PC-9 (cell line): ENCODE data around the gene IVNS1ABP. TPM values are rescaled to one million over a fixed set of nuclear protein-coding genes. Genes with fewer than 3 reads are reported as not detected.
"Not testable (repeated sequence)": the region's sequence is repeated elsewhere in the genome, so short reads cannot be mapped to it uniquely, and the experiment has no call there.

ENCODE experiments used
- BruUV-seq: library from RNA; stranded (reverse); fragments of 400-500 nt; replicated peaks from 2 replicates; lab custom pipeline; 2021; lab: Mats Ljungman, UMichigan
- CTCF ChIA-PET: fragments of 300-600 bp; sonication (Branson Sonifier 250); formaldehyde crosslinking; loops from one replicate; lab custom pipeline; 2022; ENCODE audit warnings: antibody characterized with exemption; lab: Charles Lee
- POLR2A ChIA-PET: fragments of 300-600 bp; sonication (Branson Sonifier 250); formaldehyde crosslinking; loops from one replicate; lab custom pipeline; 2022; ENCODE audit warnings: antibody characterized with exemption; ENCODE audit not compliant: unreplicated experiment; lab: Charles Lee
- DNase-seq, 2 experiments: peaks; one replicate each; pipeline versions ENCODE4 v3.0.0 to v3.0.0-alpha.2; 2015 to 2022; ENCODE audit warnings: mixed read lengths in 1 of 2
- H2AFZ ChIP-seq: fragments of 200-600 bp; sonication (generic); 2 replicates; pipeline ENCODE4 v1.8.1; 2017; ENCODE audit warnings: antibody characterized with exemption
- H3F3A ChIP-seq: fragments of 200-600 bp; sonication (generic); 2 replicates; pipeline ENCODE4 v1.8.1; 2017; ENCODE audit warnings: antibody characterized with exemption, mild to moderate bottlenecking, low read depth; ENCODE audit not compliant: insufficient read depth
- H3K27ac ChIP-seq: fragments of 200-600 bp; sonication (generic); 2 replicates; pipeline ENCODE4 v1.6.1; 2016; ENCODE audit warnings: mixed run types
- H3K27me3 ChIP-seq: fragments of 200-600 bp; sonication (generic); 2 replicates; pipeline ENCODE4 v1.6.1; 2016; ENCODE audit warnings: low read depth, mixed run types; ENCODE audit not compliant: insufficient read depth
- H3K36me3 ChIP-seq: fragments of 200-600 bp; sonication (generic); 2 replicates; pipeline ENCODE4 v1.6.1; 2016; ENCODE audit warnings: low read depth, mixed run types
- H3K4me1 ChIP-seq: fragments of 200-600 bp; sonication (generic); replicated peaks from 2 replicates; pipeline ENCODE4 v1.6.1; 2016; ENCODE audit warnings: mixed run types; ENCODE audit not compliant: insufficient read depth
- H3K4me2 ChIP-seq: fragments of 200-600 bp; sonication (generic); 2 replicates; pipeline ENCODE4 v1.6.1; 2017; ENCODE audit warnings: mixed run types
- H3K4me3 ChIP-seq: fragments of 200-600 bp; sonication (generic); 2 replicates; pipeline ENCODE4 v1.6.1; 2016; ENCODE audit warnings: mixed run types
- H3K79me2 ChIP-seq: fragments of 200-600 bp; sonication (generic); 2 replicates; pipeline ENCODE4 v1.6.1; 2017; ENCODE audit warnings: low read depth, mixed run types
- H3K9me2 ChIP-seq: fragments of 200-600 bp; sonication (generic); 2 replicates; pipeline ENCODE4 v1.8.1; 2017; ENCODE audit warnings: mild to moderate bottlenecking; ENCODE audit not compliant: insufficient read depth
- H3K9me3 ChIP-seq: fragments of 200-600 bp; sonication (generic); 2 replicates; pipeline ENCODE4 v1.8.1; 2016; ENCODE audit warnings: low read depth; ENCODE audit not compliant: insufficient read depth
- H4K20me1 ChIP-seq: fragments of 200-600 bp; sonication (generic); 2 replicates; pipeline ENCODE4 v1.8.1; 2017; ENCODE audit not compliant: insufficient read depth
- EZH2 ChIP-seq: fragments of 200-600 bp; sonication (generic); IDR thresholded peaks from 2 replicates; pipeline ENCODE4 v1.8.0; 2017; ENCODE audit warnings: antibody characterized with exemption, low read depth
- intact Hi-C: fragments of 100-400 bp; cut with micrococcal nuclease; formaldehyde crosslinking; loops from one replicate; pipeline ENCODE4 v1.10.0; 2022; ENCODE audit not compliant: unreplicated experiment
- total RNA-seq: library from RNA; stranded (reverse); gene quantifications from 2 replicates; pipeline ENCODE4 v1.2.3, GENCODE V29; 2021
- TF ChIP-seq, protein P1 (sequence below): fragments of 200-600 bp; sonication (generic); conservative IDR thresholded peaks from 2 replicates; pipeline ENCODE4 v1.6.1; 2017; ENCODE audit warnings: mixed run types, antibody characterized with exemption, mild to moderate bottlenecking, moderate library complexity

IVNS1ABP gene
- total RNA-seq, 1 experiment from 2014 or later, result 38.8 TPM

DNA sequence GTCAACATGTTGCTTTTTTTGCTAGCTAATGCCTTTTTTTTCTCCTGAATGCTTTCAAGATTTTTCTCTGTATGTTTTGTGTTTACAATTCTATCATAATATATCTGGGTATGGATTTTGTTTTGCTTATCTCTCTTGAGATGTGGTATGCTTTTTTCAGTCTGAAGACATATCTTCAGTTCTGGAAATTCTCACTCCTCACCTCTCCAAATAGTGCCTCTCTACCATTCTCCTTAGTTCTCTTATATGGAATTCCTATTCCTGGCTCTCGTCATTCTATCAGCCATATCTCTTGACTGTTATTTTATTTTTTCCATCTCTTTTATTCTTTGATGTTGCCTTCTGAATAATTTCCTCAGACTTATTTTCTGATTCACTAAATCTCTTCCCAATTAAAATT is 58.4 kb downstream of the IVNS1ABP start:
- Histone ChIP-seq H3K27ac (no peak overlapping the region), H3K27me3 (no peaks in the 10 kb centered on the region), H3F3A (no peaks in the 10 kb centered on the region), H4K20me1 (no peaks in the 10 kb centered on the region), H3K4me2 (no peak overlapping the region), H3K36me3 (no peaks in the 10 kb centered on the region), H3K4me3 (no peak overlapping the region), H3K9me3 (no peaks in the 10 kb centered on the region), H3K9me2 (no peaks in the 10 kb centered on the region), H2AFZ (no peak overlapping the region), H3K4me1 (no peaks in the 10 kb centered on the region), H3K79me2 (no peaks in the 10 kb centered on the region)
- no peak for DNase-seq
- intact Hi-C loops, result no loop called here
- BruUV-seq, result no TSS peak
- no peak for TF ChIP-seq EZH2
- TF ChIP-seq, protein P1, sequence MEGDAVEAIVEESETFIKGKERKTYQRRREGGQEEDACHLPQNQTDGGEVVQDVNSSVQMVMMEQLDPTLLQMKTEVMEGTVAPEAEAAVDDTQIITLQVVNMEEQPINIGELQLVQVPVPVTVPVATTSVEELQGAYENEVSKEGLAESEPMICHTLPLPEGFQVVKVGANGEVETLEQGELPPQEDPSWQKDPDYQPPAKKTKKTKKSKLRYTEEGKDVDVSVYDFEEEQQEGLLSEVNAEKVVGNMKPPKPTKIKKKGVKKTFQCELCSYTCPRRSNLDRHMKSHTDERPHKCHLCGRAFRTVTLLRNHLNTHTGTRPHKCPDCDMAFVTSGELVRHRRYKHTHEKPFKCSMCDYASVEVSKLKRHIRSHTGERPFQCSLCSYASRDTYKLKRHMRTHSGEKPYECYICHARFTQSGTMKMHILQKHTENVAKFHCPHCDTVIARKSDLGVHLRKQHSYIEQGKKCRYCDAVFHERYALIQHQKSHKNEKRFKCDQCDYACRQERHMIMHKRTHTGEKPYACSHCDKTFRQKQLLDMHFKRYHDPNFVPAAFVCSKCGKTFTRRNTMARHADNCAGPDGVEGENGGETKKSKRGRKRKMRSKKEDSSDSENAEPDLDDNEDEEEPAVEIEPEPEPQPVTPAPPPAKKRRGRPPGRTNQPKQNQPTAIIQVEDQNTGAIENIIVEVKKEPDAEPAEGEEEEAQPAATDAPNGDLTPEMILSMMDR, result no peak
- POLR2A ChIA-PET, result no interaction called here
- CTCF ChIA-PET, result no interaction called here

DNA sequence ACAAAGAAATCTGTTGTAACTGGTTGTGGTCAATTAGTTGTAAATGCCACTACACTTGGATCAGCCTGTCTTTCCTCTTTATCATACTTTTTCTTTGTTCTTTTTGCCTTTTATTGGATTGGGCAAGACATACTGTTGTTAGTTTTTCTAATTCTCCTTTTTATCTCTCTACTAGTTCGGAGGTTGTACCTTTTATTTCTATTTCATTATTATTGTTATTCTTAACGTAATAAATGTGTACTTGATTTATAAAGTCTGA is 59.2 kb downstream of the IVNS1ABP start:
- BruUV-seq, result no TSS peak
- H3K4me1 ChIP-seq, result no peaks in the 10 kb centered on the region
- no peaks in the 10 kb centered on the region for H3K36me3 ChIP-seq
- H3K4me2 ChIP-seq, result no peak overlapping the region
- no peak overlapping the region for H3K4me3 ChIP-seq
- H3K27ac ChIP-seq, result no peak overlapping the region
- DNase-seq, result no peak
- no peaks in the 10 kb centered on the region for H3K9me2 ChIP-seq
- no peaks in the 10 kb centered on the region for H3F3A ChIP-seq
- ChIA-PET CTCF (no interaction called here), POLR2A (no interaction called here)
- no peaks in the 10 kb centered on the region for H3K27me3 ChIP-seq
- TF ChIP-seq EZH2, result no peak
- TF ChIP-seq, protein P1, result no peak
- no peaks in the 10 kb centered on the region for H4K20me1 ChIP-seq
- intact Hi-C loops, result no loop called here
- no peaks in the 10 kb centered on the region for H3K9me3 ChIP-seq
- H2AFZ ChIP-seq, result no peak overlapping the region
- H3K79me2 ChIP-seq, result no peaks in the 10 kb centered on the region

DNA sequence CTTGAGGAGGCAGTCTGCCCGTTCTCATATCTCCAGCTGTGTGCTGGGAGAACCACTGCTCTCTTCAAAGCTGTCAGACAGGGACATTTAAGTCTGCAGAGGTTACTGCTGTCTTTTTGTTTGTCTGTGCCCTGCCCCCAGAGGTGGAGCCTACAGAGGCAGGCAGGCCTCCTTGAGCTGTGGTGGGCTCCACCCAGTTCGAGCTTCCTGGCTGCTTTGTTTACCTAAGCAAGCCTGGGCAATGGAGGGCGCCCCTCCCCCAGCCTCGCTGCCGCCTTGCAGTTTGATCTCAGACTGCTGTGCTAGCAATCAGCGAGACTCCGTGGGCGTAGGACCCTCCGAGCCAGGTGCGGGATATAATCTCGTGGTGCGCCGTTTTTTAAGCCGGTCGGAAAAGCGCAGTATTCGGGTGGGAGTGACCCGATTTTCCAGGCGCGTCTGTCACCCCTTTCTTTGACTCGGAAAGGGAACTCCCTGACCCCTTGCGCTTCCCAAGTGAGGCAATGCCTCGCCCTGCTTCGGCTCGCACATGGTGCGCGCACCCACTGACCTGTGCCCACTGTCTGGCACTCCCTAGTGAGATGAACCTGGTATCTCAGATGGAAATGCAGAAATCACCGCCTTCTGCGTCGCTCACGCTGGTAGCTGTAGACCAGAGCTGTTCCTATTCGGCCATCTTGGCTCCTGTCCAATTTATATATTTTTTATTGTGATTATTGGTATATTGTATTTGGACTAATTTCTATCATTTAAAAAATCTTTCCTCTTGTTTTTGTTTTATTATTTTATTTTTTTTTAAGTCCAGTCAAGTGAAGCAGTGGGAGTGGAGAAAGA is 59.7 kb downstream of the IVNS1ABP start:
- CTCF ChIA-PET, H3K4me1 ChIP-seq: not testable (repeated sequence)

DNA sequence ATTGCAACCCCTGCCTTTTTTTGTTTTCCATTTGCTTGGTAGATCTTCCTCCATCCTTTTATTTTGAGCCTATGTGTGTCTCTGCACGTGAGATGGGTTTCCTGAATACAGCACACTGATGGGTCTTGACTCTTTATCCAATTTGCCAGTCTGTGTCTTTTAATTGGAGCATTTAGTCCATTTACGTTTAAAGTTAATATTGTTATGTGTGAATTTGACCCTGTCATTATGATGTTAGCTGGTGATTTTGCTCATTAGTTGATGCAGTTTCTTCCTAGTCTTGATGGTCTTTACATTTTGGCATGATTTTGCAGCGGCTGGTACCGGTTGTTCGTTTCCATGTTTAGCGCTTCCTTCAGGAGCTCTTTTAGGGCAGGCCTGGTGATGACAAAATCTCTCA is 61.4 kb downstream of the IVNS1ABP start:
- H2AFZ ChIP-seq, CTCF ChIA-PET, H3K79me2 ChIP-seq, H3K27ac ChIP-seq, H3F3A ChIP-seq, H3K9me2 ChIP-seq, DNase-seq, H3K4me3 ChIP-seq, POLR2A ChIA-PET, H3K4me2 ChIP-seq, H4K20me1 ChIP-seq, H3K4me1 ChIP-seq, H3K27me3 ChIP-seq, BruUV-seq, intact Hi-C loops, H3K9me3 ChIP-seq, H3K36me3 ChIP-seq: not testable (repeated sequence)

More for the DNA sequence above, 59.7 kb downstream of the IVNS1ABP start:
- H3K9me2 ChIP-seq, H3K27me3 ChIP-seq, H3K27ac ChIP-seq, DNase-seq, H3K9me3 ChIP-seq, H3K79me2 ChIP-seq, intact Hi-C loops, BruUV-seq, H2AFZ ChIP-seq, H3K4me2 ChIP-seq, POLR2A ChIA-PET, H4K20me1 ChIP-seq, H3K4me3 ChIP-seq, H3F3A ChIP-seq, H3K36me3 ChIP-seq: not testable (repeated sequence)

DNA sequence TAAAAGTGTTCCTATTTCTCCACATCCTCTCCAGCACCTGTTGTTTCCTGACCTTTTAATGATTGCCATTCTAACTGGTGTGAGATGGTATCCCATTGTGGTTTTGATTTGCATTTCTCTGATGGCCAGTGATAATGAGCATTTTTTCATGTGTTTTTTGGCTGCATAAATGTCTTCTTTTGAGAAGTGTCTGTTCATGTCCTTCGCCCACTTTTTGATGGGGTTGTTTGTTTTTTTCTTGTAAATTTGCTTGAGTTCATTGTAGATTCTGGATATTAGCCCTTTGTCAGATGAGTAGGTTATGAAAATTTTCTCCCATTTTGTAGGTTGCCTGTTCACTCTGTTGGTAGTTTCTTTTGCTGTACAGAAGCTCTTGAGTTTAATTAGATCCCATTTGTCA is 64.6 kb downstream of the IVNS1ABP start:
- H3K79me2 ChIP-seq, BruUV-seq, H3K9me3 ChIP-seq, H4K20me1 ChIP-seq, intact Hi-C loops, DNase-seq, CTCF ChIA-PET, H3F3A ChIP-seq, H3K9me2 ChIP-seq, H3K36me3 ChIP-seq, H2AFZ ChIP-seq, H3K4me2 ChIP-seq, H3K27ac ChIP-seq, H3K4me1 ChIP-seq, H3K4me3 ChIP-seq, POLR2A ChIA-PET, H3K27me3 ChIP-seq: not testable (repeated sequence)

DNA sequence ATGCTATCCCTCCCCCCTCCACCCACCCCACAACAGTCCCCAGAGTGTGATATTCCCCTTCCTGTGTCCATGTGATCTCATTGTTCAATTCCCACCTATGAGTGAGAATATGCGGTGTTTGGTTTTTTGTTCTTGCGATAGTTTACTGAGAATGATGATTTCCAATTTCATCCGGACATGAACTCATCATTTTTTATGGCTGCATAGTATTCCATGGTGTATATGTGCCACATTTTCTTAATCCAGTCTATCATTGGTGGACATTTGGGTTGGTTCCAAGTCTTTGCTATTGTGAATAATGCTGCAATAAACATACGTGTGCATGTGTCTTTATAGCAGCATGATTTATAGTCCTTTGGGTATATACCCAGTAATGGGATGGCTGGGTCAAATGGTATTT is 65.1 kb downstream of the IVNS1ABP start:
- intact Hi-C loops, H4K20me1 ChIP-seq, BruUV-seq: not testable (repeated sequence)

More for the DNA sequence above, 65.1 kb downstream of the IVNS1ABP start:
- H2AFZ ChIP-seq, H3K27me3 ChIP-seq, H3K36me3 ChIP-seq, H3K4me3 ChIP-seq, CTCF ChIA-PET, DNase-seq, H3F3A ChIP-seq, H3K4me1 ChIP-seq, H3K79me2 ChIP-seq, H3K4me2 ChIP-seq, H3K27ac ChIP-seq, POLR2A ChIA-PET, H3K9me2 ChIP-seq, H3K9me3 ChIP-seq: not testable (repeated sequence)
